HL-60 (cell line): ENCODE data around the gene SHB.

Source experiments
- DNase-seq, 2 experiments: peaks; one replicate each; pipeline ENCODE4 v3.0.0-alpha.2; 2010 to 2020; ENCODE audit warnings: low read depth in 1 of 2, low spot score in 1 of 2
- H3K27ac ChIP-seq: fragments of 250-450 bp; sonication (Bioruptor Pico); replicated peaks from 2 replicates; pipeline ENCODE4 v1.5.1; 2020; ENCODE audit warnings: mild to moderate bottlenecking, moderate library complexity
- H3K27me3 ChIP-seq: fragments of 250-450 bp; sonication (Bioruptor Pico); 2 replicates; pipeline ENCODE4 v1.5.1; 2021; ENCODE audit warnings: mild to moderate bottlenecking, moderate library complexity; ENCODE audit not compliant: insufficient read depth, poor library complexity, severe bottlenecking
- H3K4me3 ChIP-seq: replicated peaks from 2 replicates; pipeline ENCODE4 v1.5.1; 2011; ENCODE audit warnings: mild to moderate bottlenecking, control low read depth, low read length; ENCODE audit not compliant: insufficient read depth
- CTCF ChIP-seq: IDR thresholded peaks from one replicate; pipeline ENCODE4 v1.5.1; 2011; ENCODE audit warnings: low read length, control low read depth, inconsistent platforms; ENCODE audit not compliant: insufficient read depth
- GABPA ChIP-seq: IDR thresholded peaks from 2 replicates; pipeline ENCODE4 v1.6.1; 2012; ENCODE audit warnings: low read depth
- POLR2AphosphoS5 ChIP-seq: IDR thresholded peaks from 2 replicates; pipeline ENCODE4 v1.6.1; 2012; ENCODE audit warnings: low read depth
- REST ChIP-seq: IDR thresholded peaks from 2 replicates; pipeline ENCODE4 v1.6.1; 2012; ENCODE audit warnings: low read depth; ENCODE audit not compliant: insufficient replicate concordance
- SPI1 ChIP-seq: IDR thresholded peaks from 2 replicates; pipeline ENCODE4 v1.6.1; 2012; ENCODE audit warnings: low read depth, mild to moderate bottlenecking, borderline replicate concordance

The SHB gene

GRCh38 chr9:38106488-38106887, 37.5 kb upstream of the SHB start:
- Histone ChIP-seq H3K27me3 (no peaks in the 10 kb centered on the region), H3K27ac (no peak overlapping the region), H3K4me3 (no peak overlapping the region)
- TF ChIP-seq SPI1 = no peak
- TF ChIP-seq GABPA = no peak
- TF ChIP-seq POLR2AphosphoS5 = no peak
- TF ChIP-seq CTCF = no peak
- no peak for TF ChIP-seq REST
- no peak for DNase-seq

- no peak for DNase-seq
- no peak overlapping the region for H3K27ac ChIP-seq
- H3K4me3 ChIP-seq = no peak overlapping the region
- TF ChIP-seq REST (no peak), SPI1 (no peak), CTCF (no peak), POLR2AphosphoS5 (no peak), GABPA (no peak)
- H3K27me3 ChIP-seq = no peaks in the 10 kb centered on the region
Observed at GRCh38 chr9:38103340-38103739, 34.3 kb upstream of the SHB start.

- H3K27me3 ChIP-seq = no peaks in the 10 kb centered on the region
- TF ChIP-seq SPI1 (no peak), POLR2AphosphoS5 (no peak), REST (no peak), CTCF (no peak), GABPA (no peak)
- H3K4me3 ChIP-seq = no peak overlapping the region
- H3K27ac ChIP-seq = no peak overlapping the region
- no peak for DNase-seq
Observed at GRCh38 chr9:38101423-38101822, 32.4 kb upstream of the SHB start.
